Testis (tissue), 5 donors: ENCODE results near the gene ARPP19. TPM values are rescaled to one million over a fixed set of nuclear protein-coding genes. Genes with fewer than 3 reads are reported as not detected.

Experiments
- DNase-seq: peaks from one replicate; pipeline ENCODE4 v3.0.0-alpha.2; 2019
- H3K27ac ChIP-seq, 2 donors: fragments of 200-600 bp; sonication (generic); one replicate each; pipeline ENCODE4 v1.5.1; 2019
- H3K27me3 ChIP-seq: fragments of 200-600 bp; sonication (generic); one replicate; pipeline ENCODE4 v1.5.1; 2019
- H3K36me3 ChIP-seq: fragments of 200-600 bp; sonication (generic); one replicate; pipeline ENCODE4 v1.5.1; 2017; ENCODE audit warnings: low read depth; ENCODE audit errors: missing control alignments
- H3K4me1 ChIP-seq: fragments of 200-600 bp; sonication (generic); one replicate; pipeline ENCODE4 v1.5.1; 2019
- H3K4me3 ChIP-seq, 2 donors: fragments of 200-600 bp; sonication (generic); one replicate each; pipeline ENCODE4 v1.5.1; 2017 to 2019
- H3K9me3 ChIP-seq: fragments of 200-600 bp; sonication (generic); one replicate; pipeline ENCODE4 v1.5.1; 2017
- CTCF ChIP-seq, 3 experiments: fragments of 450-650 bp in 2 of 3; fragments of 200-600 bp in 1 of 3; sonication (generic) in 1 of 3; IDR thresholded peaks; one replicate each; pipeline ENCODE4 v1.5.1; 2016 to 2019; ENCODE audit warnings: antibody characterized with exemption in 3 of 3, mild to moderate bottlenecking in 2 of 3, moderate library complexity in 1 of 3
- POLR2A ChIP-seq: fragments of 450-650 bp; IDR thresholded peaks from one replicate; pipeline ENCODE4 v1.6.1; 2017; ENCODE audit warnings: antibody characterized with exemption, mild to moderate bottlenecking, moderate library complexity
- WGBS, 2 donors: methylation state at CpG; one replicate each; pipeline ENCODE4 v1.1.5; 2018; 5-methylcytosine and 5-hydroxymethylcytosine counted together
- intact Hi-C: fragments of 100-400 bp; cut with DNase I; formaldehyde crosslinking; loops from one replicate; pipeline ENCODE4 v1.15.1; 2023; ENCODE audit warnings: low total_unique reads
- long read RNA-seq, 2 donors: transcript quantifications; one replicate each; lab custom pipeline, GENCODE V29; 2026
- polyA plus RNA-seq: library from polyadenylated mRNA; stranded (reverse); fragments of 350-450 nt; fragmentation: Illumina TruSeq; extraction: RNeasy Lipid Tissue Mini Kit (QIAGEN cat#74804); gene quantifications from one replicate; pipeline ENCODE4 v1.2.3, GENCODE V29; 2014; ENCODE audit warnings: low read depth, low replicate concordance; ENCODE audit not compliant: insufficient read depth
- total RNA-seq, 2 donors: library from RNA; depleted of rRNA; stranded (reverse); fragments of >200 nt; gene quantifications; one replicate each; pipeline ENCODE4 v1.2.3, GENCODE V29; 2016

ARPP19 gene, protein sequence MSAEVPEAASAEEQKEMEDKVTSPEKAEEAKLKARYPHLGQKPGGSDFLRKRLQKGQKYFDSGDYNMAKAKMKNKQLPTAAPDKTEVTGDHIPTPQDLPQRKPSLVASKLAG
- total RNA-seq: 100 to 1,000 TPM; 114 to 139 TPM
- polyA plus RNA-seq: 162 TPM
- long read RNA-seq, donor 1, full-length matches to known transcripts: 85 of 85 reads
- long read RNA-seq, donor 1, partial matches to known transcripts: 0 of 85 reads
- long read RNA-seq, donor 1, other reads (novel, unspliced or antisense): 0 of 85 reads
- long read RNA-seq, donor 2, full-length matches to known transcripts: 63 of 63 reads
- long read RNA-seq, donor 2, partial matches to known transcripts: 0 of 63 reads
- long read RNA-seq, donor 2, other reads (novel, unspliced or antisense): 0 of 63 reads

- H3K9me3 ChIP-seq: no peaks in the 10 kb centered on the region
- H3K36me3 ChIP-seq: no peaks in the 10 kb centered on the region
- WGBS, 2 donors: 5 to 6% methylated on average over 46 to 69 of the region's 82 CpGs
- no peak for TF ChIP-seq CTCF (IDR thresholded peaks at IDR 0.05)
- TF ChIP-seq POLR2A: no peak
- H3K27me3 ChIP-seq: no peaks in the 10 kb centered on the region
- intact Hi-C loops: no loop called here
- peak within 1 kb of the TSS; percentile 76 to 95 for H3K4me3 ChIP-seq
- peak; percentile 97 for DNase-seq
- H3K27ac ChIP-seq: peak within 1 kb of the TSS; percentile 93 to 97
- H3K4me1 ChIP-seq: peaks cover 19% of the 10 kb centered on the region
Observed at GRCh38 chr15:52568601-52569585, at the start of gene ARPP19. ARPP19 (minus strand) TSS chr15:52569030; CDS start chr15:52568892, 138 bp downstream.

GRCh38 chr15:52617026-52617425 is 48.2 kb upstream of the ARPP19 start:
- Histone ChIP-seq H3K36me3 (no peaks in the 10 kb centered on the region), H3K27ac (no peak overlapping the region), H3K9me3 (no peaks in the 10 kb centered on the region), H3K4me1 (no peaks in the 10 kb centered on the region), H3K4me3 (no peak overlapping the region), H3K27me3 (no peaks in the 10 kb centered on the region)
- intact Hi-C loops: no loop called here
- DNase-seq: no peak
- WGBS, 2 donors: 89 to 90% methylated on average over 1 of the region's 1 CpG
- no peak for TF ChIP-seq POLR2A
- TF ChIP-seq CTCF (IDR thresholded peaks at IDR 0.05): no peak

DNA sequence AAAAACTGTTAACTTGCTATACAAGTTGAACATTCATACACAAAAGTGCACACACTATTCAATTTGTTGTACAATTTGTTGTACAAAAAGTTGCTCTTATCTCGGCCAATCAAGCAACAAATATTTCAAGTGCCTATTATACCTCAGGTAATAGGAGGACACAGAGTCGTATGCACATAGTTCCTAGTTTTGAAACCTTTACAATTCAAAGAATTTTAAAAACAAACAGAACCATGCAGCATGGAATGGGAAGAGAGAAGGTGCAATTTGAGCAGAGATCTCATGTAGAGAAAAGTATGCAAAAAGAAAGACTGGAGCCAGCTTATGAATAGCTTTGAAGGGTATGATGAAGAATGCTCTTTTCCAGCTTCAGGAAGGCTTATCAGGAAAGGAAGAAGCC is 46.5 kb upstream of the ARPP19 start:
- intact Hi-C loops: no loop called here
- no peaks in the 10 kb centered on the region for H3K27me3 ChIP-seq
- H3K4me3 ChIP-seq: no peak overlapping the region
- no peak for DNase-seq
- 85 to 95% methylated on average over 2 of the region's 2 CpGs for WGBS, 2 donors
- no peaks in the 10 kb centered on the region for H3K4me1 ChIP-seq
- no peaks in the 10 kb centered on the region for H3K9me3 ChIP-seq
- no peak for TF ChIP-seq CTCF (IDR thresholded peaks at IDR 0.05)
- no peak for TF ChIP-seq POLR2A
- H3K36me3 ChIP-seq: no peaks in the 10 kb centered on the region
- no peak overlapping the region for H3K27ac ChIP-seq

- Histone ChIP-seq H3K4me3 (no peak overlapping the region), H3K9me3 (no peaks in the 10 kb centered on the region), H3K27ac (no peak overlapping the region), H3K36me3 (no peaks in the 10 kb centered on the region), H3K27me3 (no peaks in the 10 kb centered on the region), H3K4me1 (no peaks in the 10 kb centered on the region)
- intact Hi-C loops: no loop called here
- WGBS, 2 donors: 89 to 95% methylated on average over 5 of the region's 5 CpGs
- DNase-seq: no peak
- TF ChIP-seq POLR2A (no peak), CTCF (IDR thresholded peaks at IDR 0.05) (no peak)
Observed at GRCh38 chr15:52609593-52609992, 40.8 kb upstream of the ARPP19 start.
